T-helper 9 cell (primary cell): ENCODE data around the gene PPP1R15B.
A peak's percentile ranks its signal among the peaks of the same experiment; 100 is the strongest.

ENCODE experiments used
- DNase-seq: peaks from one replicate; pipeline ENCODE4 v3.0.0-alpha.2; 2020

PPP1R15B gene

GRCh38 chr1:204396015-204396583, 15.5 kb downstream of the PPP1R15B start:
- no peak for DNase-seq

- DNase-seq, result no peak
Observed at GRCh38 chr1:204391629-204392028, 20.0 kb downstream of the PPP1R15B start.

GRCh38 chr1:204390751-204391466, 20.7 kb downstream of the PPP1R15B start:
- no peak for DNase-seq

- no peak for DNase-seq
Observed at GRCh38 chr1:204385727-204386126, 25.9 kb downstream of the PPP1R15B start.

GRCh38 chr1:204384636-204385352, 26.8 kb downstream of the PPP1R15B start:
- DNase-seq, result no peak

GRCh38 chr1:204383163-204383904, 28.3 kb downstream of the PPP1R15B start:
- no peak for DNase-seq

- no peak for DNase-seq
Observed at GRCh38 chr1:204382714-204383083, 28.9 kb downstream of the PPP1R15B start.

GRCh38 chr1:204380293-204380831, 31.3 kb downstream of the PPP1R15B start:
- DNase-seq, result no peak

GRCh38 chr1:204377800-204378668, 33.6 kb downstream of the PPP1R15B start:
- DNase-seq, result peak; percentile 37

GRCh38 chr1:204376919-204377799, 34.5 kb downstream of the PPP1R15B start:
- DNase-seq, result no peak

GRCh38 chr1:204376465-204376864, 35.2 kb downstream of the PPP1R15B start:
- no peak for DNase-seq

- no peak for DNase-seq
Observed at GRCh38 chr1:204373911-204374310, 37.7 kb downstream of the PPP1R15B start.

GRCh38 chr1:204370176-204370575, 41.4 kb downstream of the PPP1R15B start:
- DNase-seq, result no peak

- no peak for DNase-seq
Observed at GRCh38 chr1:204368996-204369726, 42.5 kb downstream of the PPP1R15B start.

- no peak for DNase-seq
Observed at GRCh38 chr1:204367956-204368355, 43.7 kb downstream of the PPP1R15B start.

- DNase-seq, result no peak
Observed at GRCh38 chr1:204367193-204367858, 44.3 kb downstream of the PPP1R15B start.

GRCh38 chr1:204366759-204367158, 44.9 kb downstream of the PPP1R15B start:
- DNase-seq, result no peak

- DNase-seq, result peak; percentile 57
Observed at GRCh38 chr1:204363335-204364114, 48.1 kb downstream of the PPP1R15B start.

- DNase-seq, result no peak
Observed at GRCh38 chr1:204362984-204363334, 48.7 kb downstream of the PPP1R15B start.
